ENCODE measurements around the gene CDK11B.

The CDK11B gene

DNA sequence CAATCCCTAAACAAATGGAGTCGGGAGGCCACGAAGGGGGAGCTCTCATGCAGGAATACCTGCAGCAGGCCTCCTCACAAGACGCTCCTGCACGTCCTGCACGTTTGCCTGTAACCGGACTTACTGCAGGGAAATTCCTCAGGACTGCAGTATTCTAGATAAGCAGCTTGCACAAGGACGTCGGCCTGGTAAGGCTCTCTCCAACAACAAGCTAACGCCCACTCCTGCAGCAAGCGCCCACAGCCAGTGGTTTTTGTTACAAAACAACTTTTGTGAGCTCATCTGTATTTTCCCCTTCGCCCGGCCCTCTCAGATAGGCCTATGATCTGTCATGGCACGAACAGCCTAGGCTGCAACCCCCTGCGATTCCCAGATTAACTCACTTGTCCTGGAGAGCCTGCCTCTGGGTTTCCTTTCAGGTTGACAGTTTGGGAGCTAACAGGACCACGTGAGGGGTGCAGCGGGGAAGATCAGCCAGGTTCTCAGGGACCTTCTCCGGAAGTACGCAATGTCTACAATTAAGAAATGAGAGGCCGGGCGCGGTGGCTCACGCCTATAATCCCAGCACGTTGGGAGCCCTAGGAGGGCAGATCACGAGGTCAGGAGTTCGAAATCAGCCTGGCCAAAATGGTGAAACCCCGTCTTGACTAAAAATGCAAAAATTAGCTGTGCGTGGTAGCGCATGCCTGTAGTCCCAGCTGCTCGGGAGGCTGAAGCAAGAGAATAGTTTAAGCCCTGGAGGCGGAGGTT lies 44.4 kb downstream of the CDK11B start:
- DNase-seq = no peak

DNA sequence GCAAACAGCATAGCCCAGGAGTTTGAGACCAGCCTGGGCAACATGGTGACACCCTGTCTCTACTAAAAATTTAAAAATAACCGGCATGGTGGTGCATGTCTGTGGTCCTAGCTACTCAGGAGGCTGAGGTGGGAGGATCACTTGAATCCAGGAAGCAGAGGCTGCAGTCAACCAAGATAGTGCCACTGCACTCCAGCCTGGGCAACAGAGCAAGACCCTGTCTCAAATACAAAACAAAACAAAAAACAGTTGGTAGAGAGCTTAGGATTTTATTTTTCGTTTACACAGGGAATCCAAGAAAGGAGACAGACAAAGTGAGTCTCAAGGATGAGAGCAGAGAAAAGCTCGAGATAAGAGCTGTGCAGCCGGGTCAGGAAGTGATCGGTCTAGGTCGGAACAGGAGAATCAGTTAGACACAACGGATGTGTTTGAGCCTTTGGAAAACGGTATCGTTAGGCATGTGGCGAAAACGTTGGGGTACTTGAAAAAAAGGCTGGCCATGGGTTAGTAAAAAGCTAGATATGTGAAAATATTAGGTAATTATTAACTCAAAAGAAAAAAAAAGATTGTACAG lies 45.2 kb downstream of the CDK11B start:
- DNase-seq = no peak

DNA sequence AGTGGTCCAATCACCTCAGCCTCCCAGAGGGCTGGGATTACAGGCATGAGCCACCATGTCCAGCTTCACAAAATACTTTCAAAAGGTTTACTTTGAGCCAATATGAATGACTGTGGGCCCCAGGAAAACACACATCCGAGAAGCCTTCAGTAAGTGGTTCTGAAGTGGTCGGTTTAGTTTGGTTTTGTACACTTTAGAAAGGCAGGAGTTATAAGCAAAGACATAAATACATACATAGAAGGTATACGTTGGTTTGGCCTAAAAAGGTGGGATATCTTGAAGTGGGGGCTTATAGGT lies 46.8 kb downstream of the CDK11B start:
- DNase-seq = no peak

DNA sequence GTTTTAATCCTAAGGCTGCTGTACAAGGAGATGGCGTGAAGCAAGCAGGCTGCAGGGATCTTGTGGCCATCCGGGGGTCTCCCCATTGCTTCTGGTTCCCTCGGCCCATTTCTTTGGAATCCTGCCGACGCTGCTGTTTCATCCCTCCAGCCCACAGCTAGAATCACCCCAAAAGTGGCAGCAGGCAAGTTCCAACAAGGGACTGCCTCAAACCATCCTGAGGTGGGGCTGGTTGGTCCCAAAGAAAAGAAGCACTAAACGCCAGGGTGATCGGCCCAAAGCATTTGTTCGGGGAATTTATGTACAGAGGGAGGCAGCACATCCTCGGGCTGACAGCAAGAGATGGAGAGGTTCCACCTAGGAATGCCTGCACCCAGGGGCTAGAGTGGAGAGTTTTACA lies 48.0 kb downstream of the CDK11B start:
- DNase-seq = no peak

DNA sequence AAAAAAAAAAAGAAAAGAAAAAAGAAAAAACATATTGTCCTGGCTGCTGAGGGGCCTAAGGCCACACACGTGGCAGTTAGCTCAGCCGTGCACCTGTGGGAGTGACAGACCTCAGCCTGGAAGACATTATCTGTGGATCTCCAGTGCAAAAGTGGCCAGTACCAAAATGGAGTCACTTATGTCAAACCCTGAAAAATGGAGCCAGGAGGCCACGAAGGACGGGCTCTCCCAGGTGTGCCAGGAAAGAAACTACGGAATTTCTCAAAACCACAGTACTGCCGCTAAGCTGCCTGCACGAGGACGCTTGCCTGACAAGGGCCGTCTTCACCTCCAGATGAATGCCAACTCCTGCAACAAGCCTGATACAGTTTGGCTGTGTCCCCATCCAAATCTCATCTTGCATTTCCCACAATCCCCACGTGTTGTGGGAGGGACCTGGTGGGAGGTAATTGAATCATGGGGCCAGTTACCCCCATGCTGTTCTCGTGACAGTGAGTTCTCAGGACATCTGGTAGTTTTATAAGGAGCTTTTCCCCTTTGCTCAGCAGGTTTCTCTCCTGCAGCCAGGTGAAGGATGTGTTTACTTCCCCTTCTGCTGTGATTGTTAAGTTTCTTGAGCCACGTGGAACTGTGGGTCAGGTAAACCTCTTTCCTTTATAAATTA lies 48.9 kb downstream of the CDK11B start:
- no peak for DNase-seq

DNA sequence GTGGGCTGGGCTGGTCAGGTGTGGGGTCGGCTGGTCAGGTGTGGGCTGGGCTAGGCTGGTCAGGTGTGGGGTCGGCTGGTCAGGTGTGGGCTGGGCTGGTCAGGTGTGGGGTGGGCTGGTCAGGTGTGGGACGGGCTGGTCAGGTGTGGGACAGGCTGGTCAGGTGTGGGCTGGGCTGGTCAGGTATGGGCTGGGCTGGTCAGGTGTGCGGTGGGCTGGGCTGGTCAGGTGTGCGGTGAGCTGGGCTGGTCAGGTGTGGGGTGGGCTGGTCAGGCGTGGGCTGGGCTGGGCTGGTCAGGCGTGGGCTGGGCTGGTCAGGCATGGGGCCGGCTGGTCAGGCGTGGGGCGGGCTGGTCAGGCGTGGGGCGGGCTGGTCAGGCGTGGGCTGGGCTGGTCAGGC lies 52.6 kb downstream of the CDK11B start:
- DNase-seq = no peak

DNA sequence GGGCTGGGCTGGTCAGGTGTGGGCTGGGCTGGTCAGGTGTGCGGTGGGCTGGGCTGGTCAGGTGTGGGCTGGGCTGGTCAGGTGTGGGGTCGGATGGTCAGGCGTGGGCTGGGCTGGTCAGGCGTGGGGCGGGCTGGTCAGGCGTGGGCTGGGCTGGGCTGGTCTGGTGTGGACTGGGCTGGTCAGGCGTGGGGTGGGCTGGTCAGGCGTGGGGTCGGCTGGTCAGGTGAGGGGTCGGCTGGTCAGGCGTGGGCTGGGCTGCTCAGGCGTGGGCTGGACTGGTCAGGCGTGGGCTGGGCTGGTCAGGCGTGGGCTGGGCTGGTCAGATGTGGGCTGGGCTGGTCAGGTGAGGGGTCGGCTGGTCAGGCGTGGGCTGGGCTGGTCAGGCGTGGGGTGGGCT lies 53.1 kb downstream of the CDK11B start:
- DNase-seq = no peak

DNA sequence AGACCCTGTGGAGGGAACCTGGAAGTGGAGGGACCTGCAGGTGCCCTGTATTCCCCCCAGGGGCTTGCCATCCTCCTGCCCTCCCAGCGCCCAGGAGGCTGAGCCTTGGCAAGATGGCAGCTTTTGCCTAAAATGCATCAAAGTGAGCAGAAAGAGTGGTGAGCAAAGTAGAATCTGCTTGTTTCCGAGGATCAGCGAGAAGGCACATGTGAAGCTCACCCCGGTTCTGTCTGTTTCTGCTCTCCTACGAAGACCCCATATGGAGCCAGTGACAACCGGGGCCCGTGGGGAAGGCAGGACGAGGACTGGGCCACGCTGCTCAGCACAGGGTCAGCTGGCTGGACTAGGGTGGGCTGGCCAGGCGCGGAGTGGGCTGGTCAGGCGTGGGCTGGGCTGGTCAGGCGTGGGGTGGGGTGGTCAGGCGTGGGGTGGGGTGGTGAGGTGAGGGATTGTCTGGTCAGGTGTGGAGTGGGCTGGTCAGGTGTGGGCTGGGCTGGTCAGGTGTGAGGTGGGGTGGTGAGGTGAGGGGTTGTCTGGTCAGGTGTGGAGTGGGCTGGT lies 53.7 kb downstream of the CDK11B start:
- no peak for DNase-seq

DNA sequence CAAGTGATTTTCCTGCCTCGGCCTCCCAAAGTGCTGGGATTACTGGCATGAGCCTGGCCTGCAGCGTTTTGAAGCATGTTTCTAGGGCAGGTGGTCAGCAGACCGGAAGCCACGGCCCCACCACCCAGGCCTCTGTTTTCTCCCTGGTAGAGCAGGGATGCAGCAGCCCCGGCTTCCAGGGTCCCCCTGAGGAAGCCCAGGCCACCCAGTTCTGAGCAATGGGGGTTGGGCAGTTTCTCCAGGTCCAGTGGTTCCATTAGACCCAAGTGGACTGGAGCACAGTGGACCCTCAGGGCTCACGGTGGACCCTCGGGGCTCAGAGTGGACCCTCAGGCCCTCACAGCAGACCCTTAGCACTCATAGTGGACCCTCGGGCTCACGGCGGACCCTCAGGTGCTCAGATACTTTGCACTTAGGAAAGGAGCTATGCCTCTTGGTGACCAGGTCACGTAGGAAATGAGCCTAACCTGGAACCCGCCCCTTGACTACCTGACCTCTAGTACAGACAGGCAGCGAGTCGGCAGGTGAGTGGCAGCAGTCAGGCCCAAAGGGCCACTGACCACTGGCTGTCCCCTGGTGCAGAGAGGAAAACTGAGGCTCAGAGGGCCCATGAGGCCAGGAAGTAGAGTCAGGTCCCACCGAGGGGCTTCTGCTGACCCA lies 54.3 kb downstream of the CDK11B start:
- DNase-seq = no peak

DNA sequence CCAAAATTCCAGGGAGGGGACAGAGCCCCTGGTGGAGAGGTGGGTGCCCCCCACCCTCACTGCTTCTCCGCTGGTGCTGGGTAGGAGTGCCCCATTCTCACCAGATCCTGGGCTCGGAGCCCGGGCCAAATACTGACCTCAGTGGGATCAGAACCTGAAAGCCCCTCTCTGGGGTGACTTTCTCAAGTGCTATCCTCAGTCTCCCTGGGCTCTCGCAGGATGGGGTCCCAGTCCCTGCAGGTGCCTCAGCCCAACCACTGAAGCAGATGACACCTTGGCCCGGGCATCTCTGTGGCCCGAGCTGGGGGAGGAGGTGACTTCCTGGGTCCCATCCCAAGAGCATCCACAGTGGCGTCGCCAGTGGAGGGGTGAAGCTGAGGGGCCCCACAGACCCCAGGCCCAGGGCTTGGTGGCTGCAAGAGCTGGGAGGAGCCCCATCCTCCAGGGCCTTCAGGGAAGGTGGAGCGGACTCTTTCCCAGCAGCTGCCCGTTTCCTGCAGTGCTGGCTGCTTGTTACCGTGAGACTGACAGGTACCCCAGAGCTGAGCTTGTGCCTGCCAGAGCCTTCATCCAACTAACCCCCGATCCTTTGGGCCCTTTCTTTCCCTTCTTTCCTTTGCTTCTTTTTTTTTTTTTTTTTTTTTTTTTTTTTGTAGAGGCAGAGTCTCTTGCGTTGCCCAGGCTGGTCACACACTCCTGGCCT lies 55.0 kb downstream of the CDK11B start:
- no peak for DNase-seq

DNA sequence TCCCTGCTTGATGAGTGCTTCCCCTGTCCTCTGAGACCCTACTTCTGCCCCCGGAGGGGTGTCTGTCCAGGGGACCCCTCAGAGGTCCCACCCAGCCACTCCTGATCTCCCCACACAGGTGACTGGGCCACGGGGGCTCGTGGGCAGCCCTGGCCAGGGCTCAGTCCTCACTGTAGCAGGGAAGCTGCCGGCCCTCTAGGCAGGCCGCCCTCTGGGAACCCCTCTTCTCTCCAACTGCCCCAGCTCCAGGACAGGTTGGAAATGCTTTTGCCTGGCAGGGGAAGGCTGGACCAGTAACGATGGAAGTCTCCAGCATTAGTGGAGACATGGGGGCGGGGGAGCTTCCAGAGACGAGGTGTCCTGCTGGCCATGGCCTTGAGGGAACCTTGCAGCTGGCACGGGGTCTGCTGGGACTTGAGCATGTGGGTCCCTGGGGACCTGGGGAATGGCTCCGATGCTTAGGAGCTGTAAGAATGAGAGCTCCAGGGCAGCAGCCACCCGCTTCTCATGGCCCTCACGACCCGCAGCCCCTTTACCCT lies 55.8 kb downstream of the CDK11B start:
- DNase-seq = no peak

DNA sequence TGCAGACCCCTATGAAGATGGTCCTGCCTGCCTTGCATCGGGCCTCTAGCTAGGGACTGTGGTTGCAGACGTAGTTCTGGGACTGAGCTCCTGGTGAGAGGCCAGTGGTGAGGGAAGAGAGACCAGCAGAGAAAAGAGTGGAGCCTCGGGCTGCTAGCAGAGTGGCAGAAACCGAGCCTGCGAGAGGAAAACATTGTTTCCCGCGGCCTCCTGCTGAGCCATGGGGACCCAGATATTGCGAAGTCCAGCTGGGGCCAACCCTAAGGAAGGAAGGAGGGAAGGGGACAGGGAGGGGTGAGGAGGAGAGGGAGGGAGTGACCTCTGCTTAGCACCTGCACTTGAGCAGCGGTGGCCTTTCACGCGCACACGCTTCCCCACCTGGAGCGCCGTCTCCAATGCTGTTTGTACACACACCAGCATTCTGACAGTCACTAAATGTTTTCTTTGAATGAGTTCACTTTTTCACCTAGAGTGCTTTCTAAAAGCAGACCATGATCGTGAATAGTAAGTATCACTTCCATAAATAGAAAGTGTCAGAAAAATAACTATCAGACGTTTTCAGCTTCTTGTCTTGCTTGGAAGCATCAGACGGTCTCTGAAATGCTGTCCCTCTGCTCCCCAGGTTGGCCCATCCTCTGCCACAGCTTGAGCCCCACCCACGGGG lies 56.4 kb downstream of the CDK11B start:
- DNase-seq = no peak

DNA sequence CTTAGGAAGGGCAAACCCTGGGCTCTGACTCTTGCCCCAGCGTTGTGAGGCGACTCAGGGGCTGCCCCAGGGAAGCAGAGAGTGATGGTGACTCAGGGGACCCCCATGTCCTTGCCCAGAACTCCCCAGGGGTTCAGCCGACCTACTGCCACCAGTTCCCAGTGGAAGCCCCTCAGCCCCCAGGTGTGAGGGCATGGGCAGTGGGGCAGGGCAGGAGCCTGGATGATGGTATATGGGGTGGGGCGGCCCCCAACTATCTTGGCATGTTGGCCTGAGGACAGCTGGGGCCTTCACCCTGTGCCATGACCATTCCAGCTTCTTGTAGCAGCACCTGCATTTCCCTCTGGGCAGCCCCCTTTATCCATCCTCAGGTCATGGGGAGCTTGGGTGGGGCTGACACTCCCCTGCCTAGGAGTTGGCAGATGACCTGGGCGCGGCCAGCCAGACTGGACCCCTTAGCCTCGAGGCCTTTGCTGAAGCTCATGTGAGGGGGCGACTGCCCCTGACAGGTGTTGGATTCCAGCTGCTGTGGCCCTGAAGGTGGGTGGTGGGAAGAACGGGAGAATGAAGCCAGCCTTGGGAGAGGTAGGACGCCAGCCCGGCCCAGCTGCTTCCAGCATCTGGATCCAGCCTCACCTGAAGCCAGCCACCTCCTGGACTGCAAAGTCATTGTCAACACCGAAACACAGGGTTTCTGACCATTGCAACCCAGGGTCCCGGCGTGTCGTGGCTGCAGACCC lies 57.1 kb downstream of the CDK11B start:
- no peak for DNase-seq

DNA sequence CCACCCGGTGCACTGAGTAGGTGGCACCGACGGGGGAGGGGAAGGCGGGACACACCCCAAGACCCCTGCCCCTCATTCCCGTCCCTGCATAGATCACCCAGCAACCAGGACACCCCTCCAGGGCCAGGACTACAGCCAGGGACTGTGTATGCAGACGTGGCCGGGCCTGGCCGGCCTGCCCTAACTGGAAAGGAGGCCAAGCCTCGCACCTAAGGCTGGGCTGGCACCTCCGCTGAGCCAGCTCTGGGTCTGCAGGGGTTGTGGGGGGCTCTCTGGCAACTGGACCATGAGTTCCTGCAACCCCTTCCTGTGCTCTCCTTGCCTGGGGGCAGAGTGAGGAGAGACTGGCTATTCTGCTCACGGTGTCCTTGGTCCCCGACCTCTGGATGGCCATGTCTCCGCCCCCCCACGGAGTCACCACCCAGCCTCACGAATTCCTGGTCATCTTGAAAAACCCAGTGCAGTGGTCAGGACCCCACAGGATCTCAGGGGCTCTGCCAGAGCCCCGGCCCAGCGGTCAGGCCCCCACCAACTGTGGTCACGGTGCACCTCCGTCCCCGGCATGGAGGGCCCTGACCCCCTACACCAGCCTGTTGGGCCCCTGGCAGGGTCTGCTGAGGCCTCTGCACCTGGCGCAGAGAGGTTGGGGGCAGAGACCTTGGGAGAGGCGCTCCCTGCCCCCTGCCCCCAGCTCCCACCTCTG lies 57.8 kb downstream of the CDK11B start:
- DNase-seq = no peak

DNA sequence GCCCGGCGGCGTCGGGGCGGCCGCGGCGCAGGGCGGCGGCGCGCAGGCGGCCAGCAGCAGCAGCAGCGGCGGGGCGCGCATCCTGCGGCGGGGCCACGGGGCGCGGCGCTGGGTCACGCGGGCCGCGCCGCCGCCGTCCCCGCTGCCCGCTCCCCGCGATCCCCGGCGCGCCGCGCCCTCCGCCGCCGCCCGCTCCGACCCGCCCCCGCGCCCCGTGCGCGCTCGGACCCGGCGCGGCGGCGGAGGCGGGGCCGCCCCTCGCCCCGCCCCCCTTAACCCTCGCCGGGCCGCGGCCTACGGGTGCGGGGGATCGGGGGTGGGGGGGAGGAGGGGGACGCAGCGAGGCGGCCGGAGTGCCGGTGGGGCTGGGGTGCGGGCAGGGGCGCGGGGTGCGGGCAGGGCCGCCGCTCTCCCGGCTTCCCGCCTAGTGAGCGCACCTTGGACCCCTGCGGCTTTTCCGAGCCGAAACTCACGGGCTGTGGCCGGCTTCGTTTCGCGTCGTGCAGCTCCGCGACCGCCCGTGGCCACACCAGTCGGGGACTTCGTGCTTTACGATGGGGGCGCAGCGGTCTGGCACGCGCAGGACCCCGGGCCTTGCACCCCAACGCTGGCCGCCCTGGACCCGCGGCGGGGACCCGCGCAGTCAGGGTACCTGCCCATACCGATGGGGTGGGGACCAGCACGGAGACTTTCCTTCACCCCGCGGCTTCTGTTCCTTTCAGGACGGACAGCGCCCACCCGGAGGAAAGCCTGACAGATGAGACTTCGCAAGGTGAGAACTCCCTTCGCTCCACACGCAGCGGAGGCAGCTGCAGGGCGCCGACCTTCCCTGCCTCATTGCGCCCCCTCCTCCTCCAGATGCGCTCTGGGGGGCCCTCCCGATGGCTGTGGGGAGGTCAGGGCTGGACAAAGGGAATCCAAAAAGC lies 58.6 kb downstream of the CDK11B start, which contains the start of gene FNDC10:
FNDC10 (minus strand) TSS at position 201 of the 926 bp plus-strand sequence; CDS start at position 81, 120 bp downstream.
- no peak for DNase-seq

DNA sequence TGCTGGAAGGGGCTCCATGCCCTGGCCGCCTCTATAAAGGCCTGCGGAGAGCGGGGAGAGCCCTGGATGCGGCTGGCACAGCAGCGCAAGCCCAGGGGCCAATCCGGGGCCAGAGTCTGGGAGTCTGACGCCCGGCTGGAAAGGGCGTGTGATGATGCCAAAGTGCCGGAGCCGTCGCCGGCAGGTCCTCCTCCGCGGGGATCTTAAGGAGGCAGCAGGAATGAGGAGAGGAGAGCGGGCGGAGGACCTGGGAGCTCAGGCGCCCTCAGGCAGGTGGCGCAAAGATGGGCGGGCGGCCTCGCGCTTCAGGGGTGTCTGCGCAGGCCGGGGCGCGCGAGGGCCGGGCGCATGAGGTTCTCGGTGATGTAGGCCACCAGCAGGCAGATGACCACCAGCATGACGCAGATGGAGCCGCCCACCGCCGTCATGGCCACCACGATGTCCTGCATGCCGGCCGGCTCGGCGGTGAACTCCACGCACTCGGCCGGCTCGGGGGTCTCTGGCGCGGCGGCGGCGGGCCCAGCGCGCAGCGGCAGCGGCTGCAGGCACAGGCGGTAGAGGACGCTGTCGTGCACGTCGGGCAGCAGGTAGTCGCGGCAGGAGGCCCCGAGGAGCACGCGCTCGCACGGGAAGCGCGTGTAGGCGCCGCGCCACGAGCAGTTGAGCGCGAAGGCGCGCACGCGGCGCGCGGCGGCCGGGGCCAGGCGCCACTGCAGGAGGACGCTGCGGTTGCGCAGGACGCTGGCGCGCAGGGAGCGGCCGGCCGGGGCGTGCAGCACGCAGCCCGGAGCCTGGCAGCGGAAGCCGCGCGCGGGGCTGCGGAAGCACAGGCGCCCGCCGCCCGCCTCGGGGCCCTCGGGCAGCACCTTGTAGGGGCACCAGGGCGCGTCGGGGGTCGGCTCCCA lies 59.5 kb downstream of the CDK11B start:
- DNase-seq = no peak

DNA sequence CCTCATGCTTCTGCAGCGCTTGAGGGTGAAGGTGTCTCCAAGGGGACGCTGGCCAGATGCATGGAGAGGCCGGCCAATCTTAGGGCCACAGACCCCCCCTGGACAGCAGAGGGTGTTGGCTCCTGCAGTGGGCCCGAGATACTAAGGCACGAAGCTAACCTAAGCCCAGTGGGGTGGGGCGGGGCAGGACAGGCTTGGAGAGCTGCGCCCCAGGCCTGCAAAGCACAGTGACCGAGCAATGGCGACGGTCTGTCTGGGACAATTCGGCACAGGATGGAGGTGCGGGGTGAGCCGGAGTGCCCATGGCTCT lies 60.1 kb downstream of the CDK11B start:
- no peak for DNase-seq

DNA sequence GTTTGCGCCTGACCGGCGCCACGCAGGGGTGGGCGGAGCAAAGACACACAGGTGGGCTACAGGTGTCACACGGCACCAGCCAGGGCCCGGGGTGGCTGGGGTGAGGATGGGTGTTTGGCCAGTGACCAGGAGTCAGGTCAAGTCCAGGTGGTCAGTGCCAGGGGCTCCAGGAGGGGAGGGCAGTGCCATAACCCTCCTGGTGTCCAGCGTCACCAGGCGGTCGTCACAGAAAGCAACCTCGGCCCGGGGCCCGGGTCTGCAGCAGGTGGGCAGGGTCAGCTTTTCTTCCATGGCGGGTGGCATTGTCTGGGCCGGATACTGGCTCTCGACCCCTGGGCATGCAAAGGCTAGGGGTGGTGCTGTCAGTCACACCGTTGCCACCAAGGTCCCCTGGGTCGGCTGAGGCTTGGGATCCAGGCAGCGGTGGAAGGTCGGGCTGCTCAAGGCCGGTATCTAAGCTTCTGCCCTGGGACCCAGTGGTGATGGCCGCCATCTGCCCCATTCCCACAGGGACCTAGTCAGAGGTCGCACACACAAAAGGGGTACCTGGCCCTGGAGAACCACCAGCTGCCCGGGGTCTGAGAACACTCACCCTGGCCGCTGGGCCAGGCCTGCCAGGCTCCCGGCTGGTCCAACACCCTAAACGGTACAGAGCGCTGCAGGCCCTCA lies 60.6 kb downstream of the CDK11B start:
- no peak for DNase-seq
